ENCODE measurements around the gene PIH1D1. TPM values are rescaled to one million over a fixed set of nuclear protein-coding genes. Genes with fewer than 3 reads are reported as not detected.

PIH1D1 gene
- total and polyA plus RNA-seq, 2 experiments from 2014 or later = 72.1 to 79.8 TPM

- peaks cover 3% of the 10 kb centered on the region for H3K4me1 ChIP-seq (ENCODE audit: insufficient read depth)
- no peaks in the 10 kb centered on the region for H3K36me3 ChIP-seq (replicated peaks; ENCODE audit: insufficient read depth, low read depth)
- no peaks in the 10 kb centered on the region for H3K9me2 ChIP-seq (replicated peaks; ENCODE audit: insufficient read depth)
- no peak overlapping the region for H2AFZ ChIP-seq
- H3K9me3 ChIP-seq (ENCODE audit: low read depth) = no peaks in the 10 kb centered on the region
- no peak overlapping the region for H3K4me3 ChIP-seq
- no peak overlapping the region for H3K27ac ChIP-seq
- no peaks in the 10 kb centered on the region for H3K79me2 ChIP-seq
- DNase-seq (ENCODE audit: low spot score) = no peak
- no peaks in the 10 kb centered on the region for H4K20me1 ChIP-seq (ENCODE audit: insufficient read depth, poor library complexity, severe bottlenecking)
- peaks cover 74% of the 10 kb centered on the region for H3K27me3 ChIP-seq
- 44% methylated on average over 6 of the region's 6 CpGs for WGBS (ENCODE audit: low lambda C conversion rate, missing lambda C conversion rate)
- no peak for TF ChIP-seq EZH2 (IDR thresholded peaks at IDR 0.05; ENCODE audit: borderline replicate concordance)
- no peak for TF ChIP-seq EZH2phosphoT487 (IDR thresholded peaks at IDR 0.05; ENCODE audit: low read depth, severe bottlenecking, unreplicated experiment)
- TF ChIP-seq, protein P1, sequence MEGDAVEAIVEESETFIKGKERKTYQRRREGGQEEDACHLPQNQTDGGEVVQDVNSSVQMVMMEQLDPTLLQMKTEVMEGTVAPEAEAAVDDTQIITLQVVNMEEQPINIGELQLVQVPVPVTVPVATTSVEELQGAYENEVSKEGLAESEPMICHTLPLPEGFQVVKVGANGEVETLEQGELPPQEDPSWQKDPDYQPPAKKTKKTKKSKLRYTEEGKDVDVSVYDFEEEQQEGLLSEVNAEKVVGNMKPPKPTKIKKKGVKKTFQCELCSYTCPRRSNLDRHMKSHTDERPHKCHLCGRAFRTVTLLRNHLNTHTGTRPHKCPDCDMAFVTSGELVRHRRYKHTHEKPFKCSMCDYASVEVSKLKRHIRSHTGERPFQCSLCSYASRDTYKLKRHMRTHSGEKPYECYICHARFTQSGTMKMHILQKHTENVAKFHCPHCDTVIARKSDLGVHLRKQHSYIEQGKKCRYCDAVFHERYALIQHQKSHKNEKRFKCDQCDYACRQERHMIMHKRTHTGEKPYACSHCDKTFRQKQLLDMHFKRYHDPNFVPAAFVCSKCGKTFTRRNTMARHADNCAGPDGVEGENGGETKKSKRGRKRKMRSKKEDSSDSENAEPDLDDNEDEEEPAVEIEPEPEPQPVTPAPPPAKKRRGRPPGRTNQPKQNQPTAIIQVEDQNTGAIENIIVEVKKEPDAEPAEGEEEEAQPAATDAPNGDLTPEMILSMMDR (IDR thresholded peaks at IDR 0.05; ENCODE audit: poor library complexity) = no peak
- H3K4me2 ChIP-seq = no peak overlapping the region
These were observed 11.8 kb downstream of the PIH1D1 start for GRCh38 chr19:49439836-49440235.

DNA sequence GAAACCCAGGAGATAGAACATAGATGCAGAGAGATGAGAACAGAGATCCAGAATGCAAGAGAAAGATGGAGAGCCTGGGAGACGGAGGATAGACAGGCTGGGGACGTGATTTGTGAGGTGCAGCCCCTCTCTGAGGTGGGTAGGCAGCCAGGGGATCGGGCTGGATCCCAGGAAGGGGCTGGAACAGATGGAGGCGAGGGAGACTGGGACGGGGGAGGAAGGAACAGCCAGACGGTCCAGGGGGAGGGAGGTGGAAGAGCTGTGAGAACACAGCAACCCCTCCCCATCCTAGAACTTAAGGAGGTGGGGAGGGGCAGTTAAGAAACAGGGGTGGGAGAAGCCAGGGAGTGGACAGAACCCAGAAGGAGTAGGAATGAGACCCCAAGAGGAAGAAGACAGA is 13.4 kb downstream of the PIH1D1 start:
- Histone ChIP-seq H3K4me3 (no peak overlapping the region), H3K27ac (no peak overlapping the region), H4K20me1 (ENCODE audit: insufficient read depth, poor library complexity, severe bottlenecking) (no peaks in the 10 kb centered on the region), H3K79me2 (no peaks in the 10 kb centered on the region), H2AFZ (no peak overlapping the region), H3K27me3 (peaks cover 90% of the 10 kb centered on the region), H3K9me3 (ENCODE audit: low read depth) (no peaks in the 10 kb centered on the region), H3K9me2 (replicated peaks; ENCODE audit: insufficient read depth) (no peaks in the 10 kb centered on the region), H3K4me1 (ENCODE audit: insufficient read depth) (peaks cover 3% of the 10 kb centered on the region), H3K4me2 (no peak overlapping the region), H3K36me3 (replicated peaks; ENCODE audit: insufficient read depth, low read depth) (no peaks in the 10 kb centered on the region)
- no peak for DNase-seq (ENCODE audit: low spot score)
- WGBS (ENCODE audit: low lambda C conversion rate, missing lambda C conversion rate) = 31% methylated on average over 5 of the region's 6 CpGs
- TF ChIP-seq, protein P1 (IDR thresholded peaks at IDR 0.05; ENCODE audit: poor library complexity) = no peak
- TF ChIP-seq EZH2phosphoT487 (IDR thresholded peaks at IDR 0.05; ENCODE audit: low read depth, severe bottlenecking, unreplicated experiment) (no peak), EZH2 (IDR thresholded peaks at IDR 0.05; ENCODE audit: borderline replicate concordance) (no peak)

GRCh38 chr19:49437231-49437630 is 14.4 kb downstream of the PIH1D1 start:
- H4K20me1 ChIP-seq (ENCODE audit: insufficient read depth, poor library complexity, severe bottlenecking) = no peaks in the 10 kb centered on the region
- no peak overlapping the region for H2AFZ ChIP-seq
- H3K9me2 ChIP-seq (replicated peaks; ENCODE audit: insufficient read depth) = no peaks in the 10 kb centered on the region
- WGBS (ENCODE audit: low lambda C conversion rate, missing lambda C conversion rate) = 40% methylated on average over 8 of the region's 8 CpGs
- no peaks in the 10 kb centered on the region for H3K9me3 ChIP-seq (ENCODE audit: low read depth)
- TF ChIP-seq EZH2phosphoT487 (IDR thresholded peaks at IDR 0.05; ENCODE audit: low read depth, severe bottlenecking, unreplicated experiment) = no peak
- TF ChIP-seq, protein P1 (IDR thresholded peaks at IDR 0.05; ENCODE audit: poor library complexity) = no peak
- no peak for TF ChIP-seq EZH2 (IDR thresholded peaks at IDR 0.05; ENCODE audit: borderline replicate concordance)
- no peaks in the 10 kb centered on the region for H3K4me1 ChIP-seq (ENCODE audit: insufficient read depth)
- no peak overlapping the region for H3K4me2 ChIP-seq
- DNase-seq (ENCODE audit: low spot score) = no peak
- H3K36me3 ChIP-seq (replicated peaks; ENCODE audit: insufficient read depth, low read depth) = no peaks in the 10 kb centered on the region
- H3K4me3 ChIP-seq = no peak overlapping the region
- H3K27me3 ChIP-seq = peaks cover 97% of the 10 kb centered on the region
- no peaks in the 10 kb centered on the region for H3K79me2 ChIP-seq
- no peak overlapping the region for H3K27ac ChIP-seq

Measured in hepatocyte (in vitro differentiated cells).